ENCODE results near the gene LHX6.

Gene LHX6

GRCh38 chr9:122234022-122234748 is 5.4 kb upstream of the LHX6 start:
- no peak for DNase-seq (ENCODE audit: low read depth, low spot score)

- DNase-seq (ENCODE audit: low read depth, low spot score), result no peak
These were observed 4.1 kb upstream of the LHX6 start for GRCh38 chr9:122232796-122233306.

GRCh38 chr9:122229485-122229837 is 704 bp upstream of the LHX6 start:
- DNase-seq (ENCODE audit: low read depth, low spot score), result no peak

GRCh38 chr9:122228191-122228567 is 578 bp downstream of the LHX6 start:
- no peak for DNase-seq (ENCODE audit: low read depth, low spot score)

- no peak for DNase-seq (ENCODE audit: low read depth, low spot score)
These were observed 1.2 kb downstream of the LHX6 start for GRCh38 chr9:122227575-122227900.

- DNase-seq (ENCODE audit: low read depth, low spot score), result no peak
These were observed 1.8 kb downstream of the LHX6 start for GRCh38 chr9:122226758-122227574.

GRCh38 chr9:122226142-122226757 is 2.5 kb downstream of the LHX6 start:
- DNase-seq (ENCODE audit: low read depth, low spot score), result no peak

GRCh38 chr9:122225312-122226141 is 3.2 kb downstream of the LHX6 start:
- no peak for DNase-seq (ENCODE audit: low read depth, low spot score)

GRCh38 chr9:122223435-122223834 is 5.3 kb downstream of the LHX6 start:
- DNase-seq (ENCODE audit: low read depth, low spot score), result no peak

- DNase-seq (ENCODE audit: low read depth, low spot score), result no peak
These were observed 6.0 kb downstream of the LHX6 start for GRCh38 chr9:122222791-122223190.

- no peak for DNase-seq (ENCODE audit: low read depth, low spot score)
These were observed 7.5 kb downstream of the LHX6 start for GRCh38 chr9:122221183-122221811.

- DNase-seq (ENCODE audit: low read depth, low spot score), result no peak
These were observed 8.0 kb downstream of the LHX6 start for GRCh38 chr9:122220673-122221182.

- DNase-seq (ENCODE audit: low read depth, low spot score), result no peak
These were observed 8.7 kb downstream of the LHX6 start for GRCh38 chr9:122219856-122220672.

GRCh38 chr9:122218935-122219855 is 9.6 kb downstream of the LHX6 start:
- no peak for DNase-seq (ENCODE audit: low read depth, low spot score)

GRCh38 chr9:122218071-122218934 is 10.5 kb downstream of the LHX6 start:
- DNase-seq (ENCODE audit: low read depth, low spot score), result no peak

- DNase-seq (ENCODE audit: low read depth, low spot score), result no peak
These were observed 11.1 kb downstream of the LHX6 start for GRCh38 chr9:122217640-122218039.

- no peak for DNase-seq (ENCODE audit: low read depth, low spot score)
These were observed 11.8 kb downstream of the LHX6 start for GRCh38 chr9:122216798-122217418.
